Stimulated activated CD4-positive, alpha-beta T cell treated with anti-CD3 and anti-CD28 coated beads, Interleukin-12 subunit alpha, Interleukin-12 subunit beta, amount 100 ng/mL, for 24 hours (primary cell): ENCODE measurements around the gene FAM72D.
"Not testable (repeated sequence)": the region's sequence is repeated elsewhere in the genome, so short reads cannot be mapped to it uniquely, and the experiment has no call there.

Experiments
- DNase-seq, 2 experiments: peaks; one replicate each; pipeline ENCODE4 v3.0.0-alpha.2; 2020; ENCODE audit warnings: low read depth in 2 of 2

FAM72D gene

GRCh38 chr1:145082483-145083255 is 13.1 kb upstream of the FAM72D start:
- DNase-seq = not testable (repeated sequence)

DNA sequence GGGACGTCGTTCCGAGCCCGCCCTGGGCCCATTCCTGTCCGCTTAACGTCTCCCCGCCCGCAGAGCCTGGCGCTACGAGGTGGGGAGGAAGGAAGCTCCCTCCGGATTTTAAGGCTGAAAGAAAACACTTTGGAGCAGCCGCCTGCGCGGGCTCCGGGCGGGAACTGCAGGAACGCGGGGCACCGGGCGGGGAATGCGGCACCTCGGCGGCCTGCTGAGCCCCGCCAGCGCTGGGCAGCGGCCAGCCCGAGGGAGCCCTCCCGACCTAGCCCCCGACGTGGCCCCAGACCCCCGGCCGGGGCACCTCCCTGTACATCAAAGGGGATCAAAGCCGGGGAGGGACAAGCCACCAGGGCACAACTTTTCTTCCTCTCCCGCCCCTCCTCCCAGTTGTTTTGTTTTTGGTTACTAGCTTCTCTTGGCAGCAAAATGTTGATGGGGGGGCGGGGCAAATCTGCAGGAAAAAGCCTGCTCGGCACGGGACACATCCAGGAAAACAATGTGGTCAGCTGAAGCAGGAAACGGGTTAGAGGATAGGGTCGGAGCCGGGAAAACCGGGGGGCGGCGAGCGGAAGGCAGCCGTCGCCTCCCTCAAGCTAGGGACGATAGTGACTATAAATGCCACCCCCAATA is 2.1 kb upstream of the FAM72D start:
- DNase-seq = peak in 1 of 2 experiments; percentile 0

DNA sequence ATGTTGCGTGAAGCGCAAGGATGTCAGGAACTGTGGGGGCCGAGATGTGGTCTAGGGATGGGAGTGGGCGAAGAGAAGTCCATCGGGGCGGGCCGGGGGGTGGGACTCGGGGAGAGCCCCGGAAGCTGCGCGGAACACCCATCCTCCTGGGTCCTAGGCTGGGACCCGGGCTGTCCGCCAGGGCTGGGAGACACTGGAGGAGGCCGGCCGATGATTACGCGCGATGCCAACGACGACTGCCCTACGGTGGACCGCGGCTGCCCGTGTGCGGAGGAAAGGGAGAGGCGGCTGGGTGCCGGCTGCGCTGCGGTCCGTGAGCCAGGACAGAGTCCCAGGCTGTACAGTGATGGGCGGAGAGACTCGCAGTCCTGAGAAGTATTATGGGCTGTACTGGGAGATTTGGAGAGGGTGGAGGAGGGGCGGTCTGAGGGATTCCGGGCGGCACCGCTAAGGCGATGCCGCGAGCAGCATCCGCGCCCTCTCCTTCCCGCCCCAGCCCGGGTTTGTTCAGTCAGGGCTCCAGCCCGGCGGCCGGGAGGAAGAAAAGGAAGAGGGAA is 1.0 kb upstream of the FAM72D start:
- peak in 1 of 2 experiments; percentile 3 for DNase-seq

DNA sequence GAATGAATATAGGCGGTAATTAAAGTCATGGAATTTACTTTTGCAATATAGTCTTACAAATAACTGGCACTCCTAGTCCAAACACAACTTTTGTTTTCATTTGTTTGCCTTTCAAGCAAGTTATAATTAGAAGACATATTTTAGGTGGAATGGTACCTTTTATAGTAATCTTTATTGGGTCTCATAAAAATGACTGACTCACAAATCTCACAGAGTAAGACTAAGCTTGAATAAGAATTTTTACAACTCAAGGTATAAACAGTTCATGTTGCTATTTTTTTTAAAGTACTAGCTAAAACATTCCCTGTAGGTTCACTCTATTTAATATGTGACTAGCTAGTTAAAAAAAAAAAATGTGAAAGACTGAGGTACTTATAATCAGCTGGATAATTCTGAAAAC is 6.0 kb downstream of the FAM72D start:
- DNase-seq = not testable (repeated sequence)

- not testable (repeated sequence) for DNase-seq
These were observed 7.5 kb downstream of the FAM72D start for GRCh38 chr1:145103294-145103693.

DNA sequence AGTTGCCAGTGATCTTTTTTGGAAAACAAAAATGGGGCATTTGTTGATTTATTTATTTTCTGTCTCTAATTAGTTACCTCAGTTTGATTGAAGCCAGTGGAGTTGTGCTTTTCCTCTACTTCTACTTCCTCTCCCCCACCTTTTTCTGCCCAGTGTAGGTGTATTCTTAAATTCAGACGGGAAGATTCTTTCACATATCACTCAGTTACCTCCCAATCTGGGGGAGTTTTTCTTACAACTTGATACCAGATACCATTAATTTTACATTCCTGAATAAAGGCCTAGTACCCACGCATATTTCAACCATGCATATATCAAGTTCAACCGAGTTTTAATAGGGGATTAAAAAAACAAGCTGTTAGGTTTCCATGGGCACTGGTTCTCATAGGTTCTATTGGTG is 15.9 kb downstream of the FAM72D start:
- not testable (repeated sequence) for DNase-seq

- not testable (repeated sequence) for DNase-seq
These were observed 16.9 kb downstream of the FAM72D start for GRCh38 chr1:145112703-145113102.

DNA sequence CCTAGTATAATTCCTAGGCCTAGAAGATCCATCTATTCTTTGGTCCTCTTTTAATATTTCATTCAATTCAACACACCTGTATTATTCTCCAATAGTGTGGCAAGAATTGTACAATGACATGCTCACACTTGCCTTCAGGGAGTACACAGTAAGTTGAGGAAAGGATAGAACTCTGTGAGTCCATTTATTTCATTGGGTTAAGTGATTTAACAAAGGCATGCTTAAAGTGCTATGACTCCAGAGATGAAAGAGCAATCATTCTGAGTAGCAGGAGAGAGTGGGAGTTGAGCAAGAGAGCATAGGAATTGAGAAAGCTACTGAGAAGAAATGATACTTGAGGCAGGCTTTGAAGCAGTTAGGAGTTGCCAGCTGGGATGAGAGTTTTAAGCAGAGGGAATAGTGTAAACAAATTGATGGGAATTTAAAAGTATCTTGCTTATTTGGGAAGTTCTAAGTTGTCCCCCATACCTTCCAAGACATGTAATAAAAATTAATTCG is 18.8 kb downstream of the FAM72D start:
- DNase-seq = not testable (repeated sequence)

- not testable (repeated sequence) for DNase-seq
These were observed 20.1 kb downstream of the FAM72D start for GRCh38 chr1:145115587-145116493.

DNA sequence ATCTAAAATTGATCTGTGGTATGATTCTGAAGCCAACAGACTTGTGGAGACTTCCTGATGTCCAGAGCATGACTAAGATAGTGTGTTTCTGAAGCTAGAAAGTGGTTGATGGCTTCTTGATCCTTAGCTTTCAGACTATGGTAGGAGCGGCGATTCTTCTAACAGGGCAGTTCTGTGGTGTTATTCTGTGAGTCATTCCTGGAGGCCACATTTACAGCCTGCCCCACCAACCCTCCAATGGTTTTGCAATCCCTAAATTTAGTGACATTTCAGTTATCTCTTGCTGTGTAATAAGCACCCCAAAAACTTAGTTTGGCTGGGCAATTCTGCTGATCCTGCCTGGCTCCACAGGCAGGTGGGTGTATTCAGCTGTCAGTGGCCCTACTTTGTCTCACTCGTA is 24.1 kb downstream of the FAM72D start:
- not testable (repeated sequence) for DNase-seq

DNA sequence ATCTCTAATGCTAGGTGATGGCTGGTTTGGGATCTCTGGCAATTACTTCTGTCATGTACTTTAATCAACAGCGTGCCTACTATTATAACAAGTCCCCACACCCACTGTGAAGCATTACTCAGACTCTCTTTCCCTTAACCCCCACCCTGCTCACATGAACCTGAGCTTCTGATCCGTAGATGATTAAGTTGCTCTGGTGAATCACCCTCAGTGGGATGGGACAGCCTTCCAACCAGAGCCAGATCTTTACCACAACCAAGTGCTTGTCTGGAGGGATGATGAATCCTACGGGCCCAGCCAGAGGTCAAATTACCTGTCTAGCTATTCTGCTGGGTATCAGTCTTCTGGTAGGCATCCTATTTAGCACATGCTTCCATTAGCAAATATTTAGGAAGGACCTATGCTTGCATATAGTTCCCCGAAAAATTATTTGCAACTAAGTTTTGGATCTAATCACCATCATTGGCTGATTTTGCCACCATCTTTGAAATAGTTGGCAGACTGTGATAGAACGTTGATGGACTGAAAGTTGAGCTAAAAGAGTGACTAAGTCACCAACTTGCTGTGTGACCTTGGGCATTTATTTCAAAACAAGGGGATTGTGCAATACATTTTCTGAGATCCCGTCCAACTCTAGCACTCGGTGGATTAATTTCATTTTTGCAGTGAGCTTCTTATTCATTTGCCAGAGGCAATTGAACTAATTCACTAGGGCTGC is 26.7 kb downstream of the FAM72D start:
- DNase-seq = not testable (repeated sequence)

DNA sequence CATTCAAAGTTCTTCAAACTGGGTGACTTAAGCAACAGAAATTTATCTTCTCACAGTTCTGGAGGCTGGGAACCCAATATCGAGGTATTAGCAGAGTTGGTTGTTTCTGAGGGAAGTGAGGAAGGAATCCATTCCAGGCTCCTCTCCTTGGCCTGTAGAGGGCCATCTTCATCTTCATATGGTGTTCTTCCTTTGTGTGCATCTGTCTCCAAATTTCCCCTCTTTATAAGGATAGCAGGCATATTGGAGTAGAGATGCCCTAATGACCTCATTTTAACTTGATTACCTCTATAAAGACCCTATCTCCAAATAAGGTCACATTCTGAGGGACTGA is 27.3 kb downstream of the FAM72D start:
- DNase-seq = not testable (repeated sequence)

DNA sequence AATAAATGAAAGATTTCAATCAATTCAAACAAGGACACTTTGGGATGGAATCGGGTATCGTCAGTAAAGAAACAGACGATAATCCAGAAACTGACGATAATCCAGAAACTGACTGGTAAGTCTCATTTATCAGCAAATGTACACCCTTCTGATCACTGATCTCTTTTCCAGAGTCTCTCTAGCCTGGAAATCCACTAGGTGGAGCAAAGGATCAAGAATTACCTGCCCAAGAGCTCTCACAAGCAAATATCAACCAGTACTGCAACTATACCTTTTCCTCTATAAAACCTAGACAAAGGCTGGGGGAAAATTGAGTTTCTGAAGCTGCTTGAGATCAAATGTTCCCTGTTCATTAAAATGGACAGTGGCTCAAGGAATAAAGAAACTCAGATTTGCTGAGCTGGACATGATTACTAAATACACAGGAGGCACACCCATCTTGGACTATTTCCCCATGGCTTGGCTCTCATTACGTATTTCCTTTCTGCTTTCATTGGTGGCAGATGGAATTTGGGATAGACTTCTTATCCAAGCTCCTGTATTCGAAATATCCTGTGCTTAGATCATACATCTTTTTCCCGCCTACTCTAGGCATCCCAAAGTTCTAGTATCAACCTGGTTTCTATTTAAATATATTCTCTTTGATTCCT is 28.3 kb downstream of the FAM72D start:
- not testable (repeated sequence) for DNase-seq

DNA sequence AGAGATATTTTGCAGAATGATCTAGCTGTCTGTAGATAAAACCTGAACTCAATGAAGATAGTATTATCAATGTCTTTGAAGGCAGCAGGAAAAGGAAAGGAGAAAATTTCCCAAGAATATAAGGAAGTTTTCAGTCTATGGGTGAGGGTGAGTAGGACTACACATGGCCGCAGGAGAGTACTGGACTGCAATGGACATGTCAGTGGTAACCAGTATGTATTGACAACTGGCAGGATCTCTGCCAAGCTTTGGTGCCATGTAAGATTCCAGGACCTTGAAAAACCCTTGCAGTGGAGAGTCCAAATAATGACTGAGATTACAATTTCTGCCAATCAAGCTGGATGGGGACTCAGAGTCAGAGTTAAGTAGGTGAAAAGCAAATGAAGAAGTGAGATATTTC is 29.3 kb downstream of the FAM72D start:
- DNase-seq = not testable (repeated sequence)

GRCh38 chr1:145127144-145127543 is 31.4 kb downstream of the FAM72D start:
- not testable (repeated sequence) for DNase-seq

DNA sequence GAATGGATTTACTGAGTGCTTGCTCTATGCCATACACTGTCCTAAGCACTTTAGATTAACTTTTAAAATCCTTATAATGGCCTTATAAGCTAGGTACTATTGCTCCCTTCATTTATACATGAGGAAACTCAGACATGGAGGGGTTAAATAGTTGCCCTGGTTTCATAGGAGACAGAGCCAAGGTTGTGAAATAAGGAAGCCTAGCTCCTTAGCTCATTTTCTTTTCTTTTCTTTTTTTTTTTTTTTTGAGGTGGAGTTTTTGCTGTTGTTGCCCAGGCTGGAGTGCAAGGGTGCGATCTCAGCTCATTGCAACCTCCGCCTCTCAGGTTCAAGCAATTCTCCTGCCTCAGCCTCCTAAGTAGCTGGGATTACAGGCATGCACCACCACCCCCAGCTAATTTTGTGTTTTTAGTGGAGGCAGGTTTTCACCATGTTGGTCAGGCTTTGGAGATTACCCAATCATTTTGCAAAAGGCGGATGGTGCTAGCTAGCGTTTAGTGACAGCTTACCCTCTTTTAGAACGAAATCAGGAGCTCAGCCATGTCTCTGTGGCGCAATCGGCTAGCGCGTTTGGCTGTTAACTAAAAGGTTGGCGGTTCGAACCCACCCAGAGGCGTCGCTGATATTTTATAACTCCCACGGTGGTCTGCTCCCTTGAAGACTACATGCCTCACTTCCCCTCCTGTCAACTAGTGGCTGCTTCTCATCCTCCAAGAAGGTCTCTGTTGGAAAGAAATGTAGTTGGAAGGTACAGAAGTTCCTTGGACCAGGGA is 33.1 kb downstream of the FAM72D start:
- not testable (repeated sequence) for DNase-seq

GRCh38 chr1:145134476-145134875 is 38.7 kb downstream of the FAM72D start:
- not testable (repeated sequence) for DNase-seq

- not testable (repeated sequence) for DNase-seq
These were observed 44.8 kb downstream of the FAM72D start for GRCh38 chr1:145140549-145140948.

GRCh38 chr1:145144264-145144913 is 48.6 kb downstream of the FAM72D start:
- DNase-seq = not testable (repeated sequence)
